IPS-18c (cell line): ENCODE data around the gene UBE2D2.

ENCODE experiments used
- H3K4me3 ChIP-seq: 2 replicates; pipeline ENCODE4 v1.7.0; 2013; ENCODE audit warnings: low read depth, mild to moderate bottlenecking, low read length, moderate library complexity; ENCODE audit not compliant: insufficient read depth
- H3K9me3 ChIP-seq: one replicate; pipeline ENCODE4 v1.6.1; 2013; ENCODE audit warnings: mild to moderate bottlenecking, low read length, moderate library complexity; ENCODE audit not compliant: control insufficient read depth, insufficient read depth

UBE2D2 gene

DNA sequence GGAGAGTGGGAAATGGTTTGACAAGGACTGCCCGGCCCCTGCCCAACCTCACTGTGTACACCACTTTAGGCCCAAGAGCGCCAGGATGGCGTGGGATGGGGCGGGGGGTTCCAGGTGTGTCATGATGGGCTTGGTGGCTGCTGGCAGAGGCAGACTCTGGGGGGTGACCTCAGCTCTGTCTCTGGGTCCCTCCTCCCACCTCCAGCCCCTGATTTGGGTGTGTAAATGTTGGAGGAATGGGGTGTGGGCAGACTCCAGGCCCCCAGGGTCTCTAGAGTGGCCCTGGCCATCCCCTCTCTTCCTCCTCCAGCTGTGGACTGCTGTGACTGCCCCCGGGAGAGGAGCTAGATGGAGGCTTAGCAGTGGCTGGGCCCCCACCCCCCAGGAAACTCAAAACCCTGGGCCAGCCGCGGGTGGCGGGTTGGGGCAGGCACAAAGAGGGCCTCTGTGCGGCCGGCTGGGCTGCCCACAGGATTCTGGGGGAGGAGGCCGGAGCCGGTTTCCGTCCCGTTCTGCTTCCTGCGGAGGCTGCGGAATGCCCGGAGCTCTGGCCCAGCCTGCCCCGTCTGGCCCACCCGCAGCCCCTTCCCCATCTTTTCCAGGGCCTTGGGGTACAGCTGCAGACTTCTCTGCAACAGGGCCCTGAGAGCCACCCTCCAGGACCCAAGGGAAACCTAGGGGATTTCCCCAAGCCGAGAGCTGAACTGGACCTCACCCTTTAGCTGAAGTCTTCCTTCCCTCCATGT is 110.1 kb downstream of the UBE2D2 start:
- no peaks in the 10 kb centered on the region for H3K9me3 ChIP-seq
- no peak overlapping the region for H3K4me3 ChIP-seq

DNA sequence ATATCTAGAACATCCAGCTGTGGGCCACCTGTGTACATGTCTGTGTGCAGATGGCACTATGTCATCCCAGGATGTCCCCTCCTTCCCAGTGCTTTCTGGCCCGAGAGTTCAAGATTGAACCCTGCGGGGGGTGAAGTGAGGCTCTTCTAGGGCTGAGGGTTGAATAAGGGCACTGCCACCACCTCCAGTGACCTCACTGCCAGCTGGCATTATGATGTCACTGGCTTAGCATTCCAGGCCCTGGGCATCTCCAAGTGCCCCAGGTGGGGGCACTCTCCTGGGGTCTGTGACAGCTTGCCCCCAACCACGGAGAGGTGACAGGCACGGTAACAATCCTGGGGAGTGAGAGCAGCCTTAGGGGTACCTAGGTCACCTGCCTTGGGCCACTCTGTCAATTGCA is 114.1 kb downstream of the UBE2D2 start:
- H3K9me3 ChIP-seq, result no peaks in the 10 kb centered on the region
- no peak overlapping the region for H3K4me3 ChIP-seq

GRCh38 chr5:139675825-139676224 is 114.7 kb downstream of the UBE2D2 start:
- no peaks in the 10 kb centered on the region for H3K9me3 ChIP-seq

GRCh38 chr5:139676406-139676805 is 115.3 kb downstream of the UBE2D2 start:
- Histone ChIP-seq H3K9me3 (no peaks in the 10 kb centered on the region), H3K4me3 (no peak overlapping the region)

More at GRCh38 chr5:139675825-139676224, 114.7 kb downstream of the UBE2D2 start:
- H3K4me3 ChIP-seq, result no peak overlapping the region

DNA sequence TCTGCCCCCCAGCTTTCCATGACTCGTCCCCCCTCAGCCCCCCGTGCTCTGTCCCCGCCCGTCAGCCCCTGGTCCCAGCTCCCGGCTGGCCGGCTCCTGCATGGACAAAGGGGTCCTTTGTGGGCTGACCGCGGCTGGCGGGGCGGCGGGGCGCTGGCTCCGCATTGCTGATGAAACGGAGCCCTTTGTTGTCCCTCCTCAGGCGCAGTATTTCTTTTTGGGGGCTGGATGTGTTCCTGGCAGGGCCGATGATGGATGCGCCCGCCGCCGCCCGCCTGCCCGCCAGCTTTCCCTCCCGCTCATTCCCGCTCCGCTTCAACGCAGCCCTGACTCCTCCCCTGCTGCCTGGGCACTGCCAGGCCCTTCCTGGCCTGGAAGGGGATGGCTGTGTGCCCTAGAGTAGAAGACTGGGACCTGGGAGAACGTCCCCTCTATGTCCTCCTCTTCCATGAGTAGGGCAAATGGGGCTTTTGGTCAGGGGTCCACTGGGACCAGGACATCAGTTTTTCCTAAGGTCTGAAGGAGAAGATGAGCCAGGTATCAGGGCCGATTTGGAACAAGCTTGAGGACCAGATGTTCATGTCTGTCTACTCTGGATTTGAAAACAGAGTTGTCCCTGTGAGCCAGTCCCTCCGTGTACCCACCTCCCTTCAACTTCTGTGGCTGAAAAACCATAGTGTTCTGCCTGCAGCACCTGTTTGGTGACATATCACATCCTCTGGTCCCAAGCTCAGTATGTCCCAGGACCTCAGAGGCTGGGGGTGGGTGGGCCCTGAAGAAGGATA is 116.0 kb downstream of the UBE2D2 start:
- Histone ChIP-seq H3K4me3 (no peak overlapping the region), H3K9me3 (no peaks in the 10 kb centered on the region)
